Lower lobe of right lung (tissue), 2 donors: Measurements from ENCODE around the gene TDRD10. TPM values are rescaled to one million over a fixed set of nuclear protein-coding genes. Genes with fewer than 3 reads are reported as not detected.
"Not testable (repeated sequence)": the region's sequence is repeated elsewhere in the genome, so short reads cannot be mapped to it uniquely, and the experiment has no call there.

Source experiments
- ATAC-seq, 2 donors: fragments of 200-7000 bp; cut with Tn5 transposase; one replicate each; pipeline ENCODE4 v1.9.1; 2020 to 2022; ENCODE audit warnings: mild to moderate bottlenecking in 2 of 2, moderate library complexity in 2 of 2
- DNase-seq: peaks from one replicate; pipeline ENCODE4 v3.0.0-alpha.2; 2020
- H3K27ac ChIP-seq: fragments of 200-600 bp; one replicate; pipeline ENCODE4 v1.8.0; 2022
- H3K27me3 ChIP-seq: fragments of 200-600 bp; one replicate; pipeline ENCODE4 v1.8.0; 2022; ENCODE audit warnings: low read depth
- H3K36me3 ChIP-seq: fragments of 200-600 bp; one replicate; pipeline ENCODE4 v1.8.0; 2022; ENCODE audit warnings: mild to moderate bottlenecking
- H3K4me1 ChIP-seq: fragments of 200-600 bp; one replicate; pipeline ENCODE4 v1.8.0; 2022
- H3K4me3 ChIP-seq: fragments of 200-600 bp; one replicate; pipeline ENCODE4 v1.8.0; 2022; ENCODE audit warnings: mild to moderate bottlenecking
- H3K9me3 ChIP-seq: fragments of 200-600 bp; one replicate; pipeline ENCODE4 v1.8.0; 2022
- intact Hi-C: fragments of 100-400 bp; cut with DNase I; formaldehyde crosslinking; loops from one replicate; pipeline ENCODE4 v1.11.0; 2022
- total RNA-seq: library from RNA; stranded (reverse); fragmentation: NEBNext Ultra II Directional; extraction: Animal tissue kit (Norgen Biotek cat#: 25700); gene quantifications from one replicate; pipeline ENCODE4 v1.2.1, GENCODE V29; 2021
- TF ChIP-seq, protein P1 (sequence below): fragments of 200-600 bp; IDR thresholded peaks from one replicate; pipeline ENCODE4 v1.8.0; 2022; ENCODE audit warnings: antibody characterized with exemption, mild to moderate bottlenecking
- donor health status: DM: no; HTN: yes; CAD: no; lungs with severe emphysema.

TDRD10 gene
- total RNA-seq, 1 donor from 2014 or later = 20.2 TPM

DNA sequence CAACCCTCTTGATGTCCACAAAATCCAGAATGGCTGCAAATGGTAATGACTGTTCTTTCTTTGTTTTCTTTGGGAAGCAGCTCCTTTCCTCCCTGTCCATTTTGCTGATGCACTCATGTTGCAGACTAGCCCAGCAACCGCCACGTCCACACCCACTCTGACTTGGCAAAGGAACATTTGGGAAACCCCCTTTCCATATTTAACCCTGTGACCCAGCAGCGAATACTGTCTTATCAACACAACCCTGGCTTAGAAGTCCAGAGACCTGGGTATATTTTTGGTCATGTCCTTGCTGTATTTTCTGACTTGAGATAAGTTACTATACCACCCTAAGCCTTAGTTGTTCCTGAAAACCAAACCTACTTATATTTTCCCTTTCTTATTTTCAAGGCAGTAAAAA lies 18.3 kb downstream of the TDRD10 start:
- Histone ChIP-seq H3K4me3 (no peak overlapping the region), H3K27ac (no peak overlapping the region), H3K27me3 (no peaks in the 10 kb centered on the region), H3K4me1 (peaks cover 38% of the 10 kb centered on the region), H3K36me3 (no peaks in the 10 kb centered on the region), H3K9me3 (no peaks in the 10 kb centered on the region)
- intact Hi-C loops = no loop called here
- ATAC-seq (peak; percentile 42 to 62), DNase-seq (no peak)
- TF ChIP-seq, protein P1, sequence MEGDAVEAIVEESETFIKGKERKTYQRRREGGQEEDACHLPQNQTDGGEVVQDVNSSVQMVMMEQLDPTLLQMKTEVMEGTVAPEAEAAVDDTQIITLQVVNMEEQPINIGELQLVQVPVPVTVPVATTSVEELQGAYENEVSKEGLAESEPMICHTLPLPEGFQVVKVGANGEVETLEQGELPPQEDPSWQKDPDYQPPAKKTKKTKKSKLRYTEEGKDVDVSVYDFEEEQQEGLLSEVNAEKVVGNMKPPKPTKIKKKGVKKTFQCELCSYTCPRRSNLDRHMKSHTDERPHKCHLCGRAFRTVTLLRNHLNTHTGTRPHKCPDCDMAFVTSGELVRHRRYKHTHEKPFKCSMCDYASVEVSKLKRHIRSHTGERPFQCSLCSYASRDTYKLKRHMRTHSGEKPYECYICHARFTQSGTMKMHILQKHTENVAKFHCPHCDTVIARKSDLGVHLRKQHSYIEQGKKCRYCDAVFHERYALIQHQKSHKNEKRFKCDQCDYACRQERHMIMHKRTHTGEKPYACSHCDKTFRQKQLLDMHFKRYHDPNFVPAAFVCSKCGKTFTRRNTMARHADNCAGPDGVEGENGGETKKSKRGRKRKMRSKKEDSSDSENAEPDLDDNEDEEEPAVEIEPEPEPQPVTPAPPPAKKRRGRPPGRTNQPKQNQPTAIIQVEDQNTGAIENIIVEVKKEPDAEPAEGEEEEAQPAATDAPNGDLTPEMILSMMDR = no peak

DNA sequence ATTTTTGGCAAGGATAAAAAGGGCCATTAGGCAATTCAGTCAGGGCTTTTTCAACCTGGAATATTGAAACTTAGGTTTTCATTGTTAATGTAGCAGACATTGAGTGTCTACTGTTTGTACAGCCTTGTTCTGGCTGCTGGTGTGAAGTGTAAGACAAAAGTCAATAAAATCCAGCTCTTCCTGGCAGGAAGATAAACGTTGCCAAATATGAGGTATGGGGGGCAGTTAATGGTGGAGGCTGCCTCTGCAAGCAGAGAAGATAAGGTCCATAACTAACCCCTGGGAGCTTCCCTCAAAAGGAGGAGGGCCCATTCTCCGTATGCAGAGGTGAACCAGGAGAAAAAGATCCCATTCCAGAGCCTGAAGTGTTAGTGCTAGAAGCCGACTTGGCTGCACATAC lies 19.7 kb downstream of the TDRD10 start:
- no peak for DNase-seq
- Histone ChIP-seq H3K4me3 (no peak overlapping the region), H3K4me1 (peaks cover 38% of the 10 kb centered on the region), H3K36me3 (no peaks in the 10 kb centered on the region), H3K27ac (peak overlapping the region; percentile 38), H3K27me3 (no peaks in the 10 kb centered on the region), H3K9me3 (no peaks in the 10 kb centered on the region)
- peak; percentile 9 to 65 for ATAC-seq
- intact Hi-C loops = no loop called here
- TF ChIP-seq, protein P1 = no peak

DNA sequence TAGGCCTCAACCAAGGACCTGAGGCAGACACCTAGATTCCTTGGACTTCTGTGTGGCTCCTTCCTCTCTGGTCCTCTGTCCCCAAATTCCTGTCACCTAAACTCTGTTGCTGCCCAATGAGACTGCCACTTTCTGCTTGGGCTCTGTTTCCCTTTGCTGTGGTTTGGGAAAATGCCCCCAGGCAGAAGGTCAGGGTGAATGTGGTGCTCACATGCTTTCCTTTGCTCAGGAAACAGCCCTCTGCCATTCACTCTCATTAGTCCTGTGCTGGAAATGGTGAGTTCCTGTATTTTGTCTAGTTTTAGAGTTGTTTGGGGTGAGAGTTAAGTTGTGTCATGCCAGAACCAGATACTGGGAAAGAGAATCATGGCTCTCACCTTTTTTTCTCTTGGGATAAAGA lies 22.9 kb downstream of the TDRD10 start:
- no peak for DNase-seq
- Histone ChIP-seq H3K27ac (no peak overlapping the region), H3K36me3 (no peaks in the 10 kb centered on the region), H3K9me3 (no peaks in the 10 kb centered on the region), H3K4me1 (peaks cover 28% of the 10 kb centered on the region), H3K27me3 (no peaks in the 10 kb centered on the region), H3K4me3 (no peak overlapping the region)
- TF ChIP-seq, protein P1 = no peak
- ATAC-seq = no peak
- intact Hi-C loops = no loop called here

DNA sequence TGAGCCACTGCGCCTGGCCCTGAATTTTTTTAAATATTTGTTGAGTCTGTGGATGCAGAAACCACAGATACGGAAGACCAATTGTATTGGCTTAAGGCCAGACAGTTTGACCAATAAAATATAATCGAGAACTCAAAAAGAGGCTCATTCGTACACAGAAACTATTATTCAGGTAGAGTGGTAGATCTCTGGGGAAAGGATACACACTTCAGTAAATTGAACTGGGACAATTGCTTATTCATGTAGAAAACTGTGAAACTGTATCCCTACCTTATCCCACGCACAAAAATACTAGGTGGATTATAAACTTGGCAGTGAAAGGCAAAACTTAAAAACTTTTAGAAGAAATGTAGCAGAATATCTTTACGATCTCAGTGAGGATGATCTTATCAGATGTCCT lies 25.2 kb downstream of the TDRD10 start:
- DNase-seq = no peak
- Histone ChIP-seq H3K4me1 (peaks cover 4% of the 10 kb centered on the region), H3K4me3 (no peak overlapping the region), H3K27ac (no peak overlapping the region), H3K9me3 (no peaks in the 10 kb centered on the region), H3K36me3 (no peaks in the 10 kb centered on the region), H3K27me3 (no peaks in the 10 kb centered on the region)
- ATAC-seq = no peak
- intact Hi-C loops = no loop called here
- TF ChIP-seq, protein P1 = no peak

DNA sequence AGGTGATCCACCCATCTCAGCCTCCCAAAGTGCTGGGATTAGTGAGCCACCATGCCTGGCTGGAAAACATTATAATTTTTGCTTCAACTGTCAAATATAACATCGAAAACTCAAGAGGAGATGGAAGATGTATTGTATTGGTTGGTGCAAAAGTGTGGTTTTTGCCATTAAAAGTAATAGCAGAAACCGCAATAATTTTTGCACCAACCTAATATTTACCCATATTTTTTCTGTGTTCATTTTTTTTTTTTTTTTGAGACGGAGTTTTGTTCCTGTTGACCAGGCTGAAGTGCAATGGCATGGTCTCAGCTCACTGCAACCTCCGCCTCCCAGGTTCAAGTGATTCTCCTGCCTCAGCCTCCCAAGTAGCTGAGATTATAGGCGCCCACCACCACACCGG lies 27.3 kb downstream of the TDRD10 start:
- DNase-seq (no peak), ATAC-seq (no peak)
- no peak overlapping the region for H3K27ac ChIP-seq
- TF ChIP-seq, protein P1 = no peak
- intact Hi-C loops = no loop called here
- H3K36me3 ChIP-seq = no peaks in the 10 kb centered on the region
- H3K4me3 ChIP-seq = no peak overlapping the region
- no peaks in the 10 kb centered on the region for H3K4me1 ChIP-seq
- H3K27me3 ChIP-seq = no peaks in the 10 kb centered on the region
- no peaks in the 10 kb centered on the region for H3K9me3 ChIP-seq

DNA sequence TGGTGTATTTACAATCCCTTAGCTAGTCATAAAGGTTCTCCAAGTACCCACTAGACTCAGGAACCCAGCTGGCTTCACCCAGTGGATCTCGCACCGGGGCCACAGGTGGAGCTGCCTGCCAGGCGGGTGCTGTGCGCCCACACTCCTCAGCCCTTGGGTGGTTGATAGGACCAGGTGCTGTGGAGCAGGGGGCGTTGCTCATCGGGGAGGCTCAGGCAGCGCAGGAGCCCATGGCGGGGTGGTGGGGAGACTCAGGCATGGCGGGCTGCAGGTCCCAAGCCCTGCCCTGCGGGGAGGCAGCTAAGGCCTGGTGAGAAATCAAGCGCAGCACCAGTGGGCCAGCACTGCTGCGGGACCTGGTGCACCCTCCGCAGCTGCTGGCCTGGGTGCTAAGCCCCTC lies 29.9 kb downstream of the TDRD10 start:
- H3K4me1 ChIP-seq, H3K36me3 ChIP-seq, H3K27ac ChIP-seq, ATAC-seq, DNase-seq, H3K9me3 ChIP-seq, H3K4me3 ChIP-seq, H3K27me3 ChIP-seq, intact Hi-C loops: not testable (repeated sequence)
